Esophagus squamous epithelium (tissue), 4 donors: Measurements from ENCODE around the gene DHDDS.

Experiments
- CTCF ChIP-seq, 6 experiments: fragments of 450-650 bp in 4 of 6; fragments of 200-600 bp in 2 of 6; sonication (generic) in 2 of 6; IDR thresholded peaks; one replicate each; pipeline ENCODE4 v1.5.1; 2016 to 2019; ENCODE audit warnings: antibody characterized with exemption in 6 of 6, mild to moderate bottlenecking in 4 of 6, moderate library complexity in 4 of 6
- POLR2A ChIP-seq, 4 donors: fragments of 450-650 bp; IDR thresholded peaks; one replicate each; pipeline ENCODE4 v1.6.1; 2017; ENCODE audit warnings: antibody characterized with exemption in 4 of 4, mild to moderate bottlenecking in 4 of 4, moderate library complexity in 3 of 4

- TF ChIP-seq POLR2A (IDR thresholded peaks at IDR 0.05) (no peak), CTCF (IDR thresholded peaks at IDR 0.05) (no peak)
Observed at GRCh38 chr1:26434161-26434752, 2.1 kb downstream of the DHDDS start.
